Measurements from ENCODE around the gene KRT73.

GRCh38 chr12:52615912-52616311 is 2.4 kb downstream of the KRT73 start:
- no peak for TF ChIP-seq CTCF (conservative IDR thresholded peaks at IDR 0.05 in 1 of 2, IDR thresholded peaks at IDR 0.05 in 1 of 2; ENCODE audit: extremely low read depth in 1 of 2, insufficient read depth in 1 of 2, low read depth in 1 of 2, low read length in 2 of 2)
- no peak for TF ChIP-seq EZH2 (IDR thresholded peaks at IDR 0.05; ENCODE audit: borderline replicate concordance, low read length)
